Measurements from ENCODE around the gene SLC8A3. TPM values are rescaled to one million over a fixed set of nuclear protein-coding genes. Genes with fewer than 3 reads are reported as not detected.

Gene SLC8A3
- total RNA-seq, 1 experiment from 2014 or later, result not detected

GRCh38 chr14:70140614-70141013 is 48.1 kb downstream of the SLC8A3 start:
- Histone ChIP-seq H3K4me1 (ENCODE audit: control insufficient read depth, insufficient read depth, low read length) (no peaks in the 10 kb centered on the region), H3K27me3 (ENCODE audit: control insufficient read depth, insufficient read depth, low read length) (no peaks in the 10 kb centered on the region), H3K4me3 (ENCODE audit: low read depth in 2 of 2, low read length in 2 of 2) (no peak overlapping the region), H3K36me3 (ENCODE audit: control insufficient read depth, insufficient read depth, low read length) (no peaks in the 10 kb centered on the region), H3K27ac (ENCODE audit: low read length) (no peak overlapping the region), H3K9me3 (ENCODE audit: control insufficient read depth, insufficient read depth, low read depth, low read length) (no peaks in the 10 kb centered on the region)
- CTCF ChIA-PET, result no interaction called here
- ATAC-seq (no peak), DNase-seq (ENCODE audit: low read depth, low spot score) (no peak)
- in situ Hi-C loops (cut with HindIII; ENCODE audit: low pct_unique_long_range_greater_than_20kb, low sequenced_read_pairs) (no loop called here), intact Hi-C loops (cut with micrococcal nuclease; ENCODE audit: unreplicated experiment) (no loop called here)
- no TSS peak for BruUV-seq (replicated peaks)
- TF ChIP-seq REST (IDR thresholded peaks at IDR 0.05; ENCODE audit: insufficient read depth in 1 of 2, low read depth in 2 of 2, low read length in 1 of 2) (no peak), POLR2AphosphoS5 (IDR thresholded peaks at IDR 0.05; ENCODE audit: low read depth, low read length) (no peak)
- POLR2A ChIA-PET, result interaction anchor here (0.6 kb wide), 1 partner anchor 1612 kb away, joined by 3 read pairs; no protein-coding TSS in a partner anchor

- TF ChIP-seq CTCF (IDR thresholded peaks at IDR 0.05), result no peak
- no peak for TF ChIP-seq REST (IDR thresholded peaks at IDR 0.05; ENCODE audit: insufficient read depth in 1 of 2, low read depth in 2 of 2, low read length in 1 of 2)
- TF ChIP-seq SIN3A (IDR thresholded peaks at IDR 0.05; ENCODE audit: borderline replicate concordance, insufficient read depth, low read depth, low read length), result no peak
- TF ChIP-seq TCF7L2 (IDR thresholded peaks at IDR 0.05; ENCODE audit: low read depth, low read length), result no peak
- no peak for TF ChIP-seq POLR2AphosphoS5 (IDR thresholded peaks at IDR 0.05; ENCODE audit: low read depth, low read length)
- H3K9me3 ChIP-seq (ENCODE audit: control insufficient read depth, insufficient read depth, low read depth, low read length), result no peaks in the 10 kb centered on the region
- H3K4me1 ChIP-seq (ENCODE audit: control insufficient read depth, insufficient read depth, low read length), result no peaks in the 10 kb centered on the region
- in situ Hi-C loops (cut with HindIII; ENCODE audit: low pct_unique_long_range_greater_than_20kb, low sequenced_read_pairs), result no loop called here
- DNase-seq (ENCODE audit: low read depth, low spot score) (no peak), ATAC-seq (no peak)
- no TSS peak for BruUV-seq (replicated peaks)
- no peak overlapping the region for H3K4me3 ChIP-seq (ENCODE audit: low read depth in 2 of 2, low read length in 2 of 2)
- POLR2A ChIA-PET, result no interaction called here
- CTCF ChIA-PET, result no interaction called here
- intact Hi-C loops (cut with micrococcal nuclease; ENCODE audit: unreplicated experiment), result no loop called here
- no peak overlapping the region for H3K27ac ChIP-seq (ENCODE audit: low read length)
- no peaks in the 10 kb centered on the region for H3K27me3 ChIP-seq (ENCODE audit: control insufficient read depth, insufficient read depth, low read length)
- no peaks in the 10 kb centered on the region for H3K36me3 ChIP-seq (ENCODE audit: control insufficient read depth, insufficient read depth, low read length)
Measured at GRCh38 chr14:70139384-70139783, 49.4 kb downstream of the SLC8A3 start.
